Suprapubic skin (tissue), 4 donors: ENCODE results near the gene ABCD4.

Experiments
- POLR2A ChIP-seq, 2 donors: fragments of 450-650 bp; IDR thresholded peaks; one replicate each; pipeline ENCODE4 v1.6.1; 2017; ENCODE audit warnings: antibody characterized with exemption in 2 of 2, mild to moderate bottlenecking in 2 of 2, moderate library complexity in 2 of 2
- POLR2AphosphoS5 ChIP-seq, 3 donors: sonication (generic); formaldehyde crosslinking; IDR thresholded peaks; one replicate each; pipeline ENCODE4 v1.6.1; 2017; ENCODE audit warnings: antibody characterized with exemption in 3 of 3
- TF ChIP-seq, protein P1 (sequence below), 2 donors: fragments of 200-600 bp in 1 of 2; fragments of 450-650 bp in 1 of 2; sonication (generic) in 1 of 2; IDR thresholded peaks; one replicate each; pipeline ENCODE4 v1.5.1; 2016 to 2019; ENCODE audit warnings: antibody characterized with exemption in 2 of 2, mild to moderate bottlenecking in 1 of 2, moderate library complexity in 1 of 2

DNA sequence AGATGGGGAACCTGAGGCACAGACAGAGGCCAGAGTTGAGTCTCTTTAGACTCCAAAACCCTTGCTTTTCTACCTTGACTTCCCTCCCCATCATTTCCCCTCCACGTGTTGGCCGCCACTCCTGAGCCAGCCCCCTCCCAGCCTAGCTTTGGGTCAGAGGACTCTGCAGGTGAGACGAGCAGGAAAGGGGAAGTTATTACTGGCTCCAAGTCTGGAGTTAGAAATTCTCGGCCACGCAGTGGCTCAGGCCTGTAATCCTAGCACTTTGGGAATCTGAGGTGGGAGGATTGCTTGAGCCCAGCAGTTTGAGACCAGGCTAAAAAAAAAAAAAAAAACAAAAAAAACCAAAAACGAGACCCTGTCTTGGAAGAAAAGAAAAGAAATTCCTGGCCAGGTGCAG lies 54.7 kb downstream of the ABCD4 start:
- TF ChIP-seq POLR2AphosphoS5 (IDR thresholded peaks at IDR 0.05) (no peak), POLR2A (IDR thresholded peaks at IDR 0.05) (no peak)
- TF ChIP-seq, protein P1, sequence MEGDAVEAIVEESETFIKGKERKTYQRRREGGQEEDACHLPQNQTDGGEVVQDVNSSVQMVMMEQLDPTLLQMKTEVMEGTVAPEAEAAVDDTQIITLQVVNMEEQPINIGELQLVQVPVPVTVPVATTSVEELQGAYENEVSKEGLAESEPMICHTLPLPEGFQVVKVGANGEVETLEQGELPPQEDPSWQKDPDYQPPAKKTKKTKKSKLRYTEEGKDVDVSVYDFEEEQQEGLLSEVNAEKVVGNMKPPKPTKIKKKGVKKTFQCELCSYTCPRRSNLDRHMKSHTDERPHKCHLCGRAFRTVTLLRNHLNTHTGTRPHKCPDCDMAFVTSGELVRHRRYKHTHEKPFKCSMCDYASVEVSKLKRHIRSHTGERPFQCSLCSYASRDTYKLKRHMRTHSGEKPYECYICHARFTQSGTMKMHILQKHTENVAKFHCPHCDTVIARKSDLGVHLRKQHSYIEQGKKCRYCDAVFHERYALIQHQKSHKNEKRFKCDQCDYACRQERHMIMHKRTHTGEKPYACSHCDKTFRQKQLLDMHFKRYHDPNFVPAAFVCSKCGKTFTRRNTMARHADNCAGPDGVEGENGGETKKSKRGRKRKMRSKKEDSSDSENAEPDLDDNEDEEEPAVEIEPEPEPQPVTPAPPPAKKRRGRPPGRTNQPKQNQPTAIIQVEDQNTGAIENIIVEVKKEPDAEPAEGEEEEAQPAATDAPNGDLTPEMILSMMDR (IDR thresholded peaks at IDR 0.05): no peak
